SH-SY5Y (cell line): Measurements from ENCODE around the gene CD44.

Experiments
- GATA2 ChIP-seq: IDR thresholded peaks from 2 replicates; pipeline ENCODE4 v1.6.1; 2011; ENCODE audit warnings: mild to moderate bottlenecking, low read depth, low read length
- GATA3 ChIP-seq: IDR thresholded peaks from 2 replicates; pipeline ENCODE4 v1.6.1; 2011; ENCODE audit warnings: low read depth, mild to moderate bottlenecking, low read length, moderate library complexity

GRCh38 chr11:35100013-35100383, 39.0 kb upstream of the CD44 start:
- TF ChIP-seq GATA2 (no peak), GATA3 (no peak)
